ENCODE measurements around the gene LCN15. TPM values are rescaled to one million over a fixed set of nuclear protein-coding genes. Genes with fewer than 3 reads are reported as not detected.

Gene LCN15
- total RNA-seq, 2 experiments from 2014 or later: not detected

GRCh38 chr9:136750526-136750925 lies 13.8 kb downstream of the LCN15 start:
- peaks cover 15% of the 10 kb centered on the region for H3K36me3 Mint-ChIP-seq
- peaks cover 9% of the 10 kb centered on the region for H3K4me1 Mint-ChIP-seq (ENCODE audit: low read depth)
- H3K9me3 Mint-ChIP-seq: peaks cover 26% of the 10 kb centered on the region
- ChIA-PET POLR2A (interaction anchor here (1.0 kb wide), 1 partner anchor 22 kb away, joined by 3 read pairs; no protein-coding TSS in a partner anchor), CTCF (interaction anchor here (0.6 to 1.6 kb wide), 6 partner anchors 9 to 33 kb away, joined by 3 to 10 read pairs (median 5); no protein-coding TSS in a partner anchor)
- no peak overlapping the region for H3K4me3 Mint-ChIP-seq
- peaks cover 9% of the 10 kb centered on the region for H3K27me3 Mint-ChIP-seq
- no peak overlapping the region for H3K27ac Mint-ChIP-seq
- no peak for DNase-seq
- intact Hi-C loops (cut with micrococcal nuclease): loop anchor here (2.0 to 10.0 kb wide), 2 partner anchors 16 to 46 kb away; no protein-coding TSS in a partner anchor

- H3K4me1 Mint-ChIP-seq (ENCODE audit: low read depth): peaks cover 9% of the 10 kb centered on the region
- no peak for DNase-seq
- H3K27me3 Mint-ChIP-seq: peaks cover 8% of the 10 kb centered on the region
- intact Hi-C loops (cut with micrococcal nuclease): no loop called here
- H3K4me3 Mint-ChIP-seq: no peak overlapping the region
- H3K9me3 Mint-ChIP-seq: peaks cover 23% of the 10 kb centered on the region
- POLR2A ChIA-PET: no interaction called here
- H3K27ac Mint-ChIP-seq: no peak overlapping the region
- CTCF ChIA-PET: no interaction called here
- H3K36me3 Mint-ChIP-seq: peaks cover 12% of the 10 kb centered on the region
Observed at GRCh38 chr9:136748666-136749611, 15.4 kb downstream of the LCN15 start.

- H3K4me1 Mint-ChIP-seq (ENCODE audit: low read depth): peaks cover 9% of the 10 kb centered on the region
- intact Hi-C loops (cut with micrococcal nuclease): no loop called here
- CTCF ChIA-PET: no interaction called here
- no peak within 1 kb of the TSS for H3K27ac Mint-ChIP-seq
- H3K36me3 Mint-ChIP-seq: peaks cover 12% of the 10 kb centered on the region
- no peak for DNase-seq
- H3K9me3 Mint-ChIP-seq: peaks cover 23% of the 10 kb centered on the region
- H3K4me3 Mint-ChIP-seq: no peak within 1 kb of the TSS
- POLR2A ChIA-PET: no interaction called here
- H3K27me3 Mint-ChIP-seq: peaks cover 8% of the 10 kb centered on the region
Observed at GRCh38 chr9:136748201-136748600, 16.1 kb downstream of the LCN15 start, which contains the start of gene LCN6. Gene LCN6 (minus strand): TSS chr9:136748525. CDS start chr9:136748483, 42 bp downstream.

GRCh38 chr9:136747161-136748060 lies 16.9 kb downstream of the LCN15 start:
- peaks cover 18% of the 10 kb centered on the region for H3K9me3 Mint-ChIP-seq
- CTCF ChIA-PET: no interaction called here
- H3K27ac Mint-ChIP-seq: no peak overlapping the region
- H3K4me1 Mint-ChIP-seq (ENCODE audit: low read depth): peaks cover 9% of the 10 kb centered on the region
- H3K36me3 Mint-ChIP-seq: peaks cover 9% of the 10 kb centered on the region
- POLR2A ChIA-PET: interaction anchor here (0.9 kb wide), 1 partner anchor 19 kb away, joined by 3 read pairs; no protein-coding TSS in a partner anchor
- H3K4me3 Mint-ChIP-seq: no peak overlapping the region
- intact Hi-C loops (cut with micrococcal nuclease): no loop called here
- H3K27me3 Mint-ChIP-seq: peaks cover 7% of the 10 kb centered on the region
- DNase-seq: no peak

- DNase-seq: no peak
- Mint-ChIP-seq H3K36me3 (peaks cover 2% of the 10 kb centered on the region), H3K9me3 (peaks cover 10% of the 10 kb centered on the region), H3K4me1 (ENCODE audit: low read depth) (peaks cover 13% of the 10 kb centered on the region), H3K27me3 (peaks cover under 1% of the 10 kb centered on the region), H3K4me3 (no peak overlapping the region), H3K27ac (no peak overlapping the region)
- ChIA-PET CTCF (no interaction called here), POLR2A (no interaction called here)
- intact Hi-C loops (cut with micrococcal nuclease): no loop called here
Observed at GRCh38 chr9:136746621-136747020, 17.7 kb downstream of the LCN15 start.

GRCh38 chr9:136746155-136746490 lies 18.2 kb downstream of the LCN15 start:
- H3K9me3 Mint-ChIP-seq: peaks cover 5% of the 10 kb centered on the region
- H3K36me3 Mint-ChIP-seq: no peaks in the 10 kb centered on the region
- DNase-seq: no peak
- H3K27me3 Mint-ChIP-seq: no peaks in the 10 kb centered on the region
- intact Hi-C loops (cut with micrococcal nuclease): no loop called here
- CTCF ChIA-PET: no interaction called here
- POLR2A ChIA-PET: no interaction called here
- peaks cover 16% of the 10 kb centered on the region for H3K4me1 Mint-ChIP-seq (ENCODE audit: low read depth)
- no peak overlapping the region for H3K4me3 Mint-ChIP-seq
- H3K27ac Mint-ChIP-seq: no peak overlapping the region

GRCh38 chr9:136745389-136746154 lies 18.7 kb downstream of the LCN15 start:
- H3K9me3 Mint-ChIP-seq: peaks cover 1% of the 10 kb centered on the region
- DNase-seq: no peak
- H3K27me3 Mint-ChIP-seq: no peaks in the 10 kb centered on the region
- CTCF ChIA-PET: no interaction called here
- H3K36me3 Mint-ChIP-seq: no peaks in the 10 kb centered on the region
- H3K4me1 Mint-ChIP-seq (ENCODE audit: low read depth): peaks cover 16% of the 10 kb centered on the region
- no peak overlapping the region for H3K27ac Mint-ChIP-seq
- no peak overlapping the region for H3K4me3 Mint-ChIP-seq
- intact Hi-C loops (cut with micrococcal nuclease): no loop called here
- POLR2A ChIA-PET: interaction anchor here (1.1 kb wide), 1 partner anchor 17 kb away, joined by 4 read pairs; no protein-coding TSS in a partner anchor

GRCh38 chr9:136744773-136745172 lies 19.5 kb downstream of the LCN15 start:
- ChIA-PET CTCF (no interaction called here), POLR2A (interaction anchor here (1.1 kb wide), 1 partner anchor 16 kb away, joined by 4 read pairs; no protein-coding TSS in a partner anchor)
- H3K4me3 Mint-ChIP-seq: no peak overlapping the region
- peaks cover 12% of the 10 kb centered on the region for H3K4me1 Mint-ChIP-seq (ENCODE audit: low read depth)
- no peak overlapping the region for H3K27ac Mint-ChIP-seq
- no peaks in the 10 kb centered on the region for H3K27me3 Mint-ChIP-seq
- H3K36me3 Mint-ChIP-seq: no peaks in the 10 kb centered on the region
- no peaks in the 10 kb centered on the region for H3K9me3 Mint-ChIP-seq
- DNase-seq: no peak
- intact Hi-C loops (cut with micrococcal nuclease): no loop called here

- Mint-ChIP-seq H3K4me3 (no peak overlapping the region), H3K27ac (no peak overlapping the region), H3K4me1 (ENCODE audit: low read depth) (peaks cover 12% of the 10 kb centered on the region), H3K27me3 (no peaks in the 10 kb centered on the region), H3K36me3 (no peaks in the 10 kb centered on the region), H3K9me3 (no peaks in the 10 kb centered on the region)
- intact Hi-C loops (cut with micrococcal nuclease): no loop called here
- DNase-seq: no peak
- CTCF ChIA-PET: interaction anchor here (1.3 kb wide), 1 partner anchor 49 kb away, joined by 3 read pairs; no protein-coding TSS in a partner anchor
- POLR2A ChIA-PET: no interaction called here
Observed at GRCh38 chr9:136743639-136744211, 20.6 kb downstream of the LCN15 start.

GRCh38 chr9:136742591-136743391 lies 21.5 kb downstream of the LCN15 start, which contains the start of gene LCN10:
Gene LCN10 (minus strand): TSS chr9:136742940. CDS start chr9:136742903, 37 bp downstream.
- Mint-ChIP-seq H3K27me3 (no peaks in the 10 kb centered on the region), H3K4me1 (ENCODE audit: low read depth) (peaks cover 12% of the 10 kb centered on the region), H3K27ac (no peak within 1 kb of the TSS), H3K4me3 (peak within 1 kb of the TSS; percentile 49), H3K9me3 (no peaks in the 10 kb centered on the region), H3K36me3 (no peaks in the 10 kb centered on the region)
- CTCF ChIA-PET: interaction anchor here (1.4 to 1.5 kb wide), 2 partner anchors 15 to 16 kb away, joined by 6 to 8 read pairs; partner anchors contain the start of gene LCN8
- POLR2A ChIA-PET: no interaction called here
- intact Hi-C loops (cut with micrococcal nuclease): no loop called here
- no peak for DNase-seq
